Upper lobe of left lung (tissue), 4 donors: Measurements from ENCODE around the gene CLIP4.

Experiments
- POLR2A ChIP-seq, 4 donors: fragments of 450-650 bp; IDR thresholded peaks; one replicate each; pipeline ENCODE4 v1.5.1; 2016 to 2017; ENCODE audit warnings: antibody characterized with exemption in 4 of 4, mild to moderate bottlenecking in 2 of 4
- TF ChIP-seq, protein P1 (sequence below), 6 experiments: fragments of 450-650 bp in 4 of 6; fragments of 200-600 bp in 2 of 6; sonication (generic) in 2 of 6; IDR thresholded peaks; one replicate each; pipeline ENCODE4 v1.5.1; 2016 to 2019; ENCODE audit warnings: antibody characterized with exemption in 6 of 6

DNA sequence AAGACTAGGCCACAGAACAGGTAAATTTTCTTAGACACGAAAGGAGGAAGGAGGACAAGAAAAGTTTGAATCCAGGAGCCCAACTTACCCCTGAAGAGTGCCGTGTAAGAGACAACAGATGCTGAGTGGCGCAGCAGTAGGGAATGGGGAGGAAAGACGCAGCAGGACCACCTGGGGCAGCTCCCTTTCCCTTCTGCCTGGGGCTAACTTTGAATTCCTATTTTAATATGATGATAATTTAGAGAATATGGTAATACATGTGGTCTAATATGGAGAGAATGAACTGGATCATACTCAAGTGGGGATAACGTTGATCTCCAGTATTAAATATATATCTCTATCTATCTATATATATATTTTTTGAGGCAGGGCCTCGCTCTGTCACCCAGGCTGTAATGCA is 69.3 kb downstream of the CLIP4 start:
- TF ChIP-seq, protein P1, sequence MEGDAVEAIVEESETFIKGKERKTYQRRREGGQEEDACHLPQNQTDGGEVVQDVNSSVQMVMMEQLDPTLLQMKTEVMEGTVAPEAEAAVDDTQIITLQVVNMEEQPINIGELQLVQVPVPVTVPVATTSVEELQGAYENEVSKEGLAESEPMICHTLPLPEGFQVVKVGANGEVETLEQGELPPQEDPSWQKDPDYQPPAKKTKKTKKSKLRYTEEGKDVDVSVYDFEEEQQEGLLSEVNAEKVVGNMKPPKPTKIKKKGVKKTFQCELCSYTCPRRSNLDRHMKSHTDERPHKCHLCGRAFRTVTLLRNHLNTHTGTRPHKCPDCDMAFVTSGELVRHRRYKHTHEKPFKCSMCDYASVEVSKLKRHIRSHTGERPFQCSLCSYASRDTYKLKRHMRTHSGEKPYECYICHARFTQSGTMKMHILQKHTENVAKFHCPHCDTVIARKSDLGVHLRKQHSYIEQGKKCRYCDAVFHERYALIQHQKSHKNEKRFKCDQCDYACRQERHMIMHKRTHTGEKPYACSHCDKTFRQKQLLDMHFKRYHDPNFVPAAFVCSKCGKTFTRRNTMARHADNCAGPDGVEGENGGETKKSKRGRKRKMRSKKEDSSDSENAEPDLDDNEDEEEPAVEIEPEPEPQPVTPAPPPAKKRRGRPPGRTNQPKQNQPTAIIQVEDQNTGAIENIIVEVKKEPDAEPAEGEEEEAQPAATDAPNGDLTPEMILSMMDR (IDR thresholded peaks at IDR 0.05), result no peak
- TF ChIP-seq POLR2A (IDR thresholded peaks at IDR 0.05), result no peak
